Endothelial cell of umbilical vein (primary cell): ENCODE measurements around the gene TMEM51. TPM values are rescaled to one million over a fixed set of nuclear protein-coding genes. Genes with fewer than 3 reads are reported as not detected.

Experiments
- BruUV-seq: library from RNA; stranded (reverse); fragments of 400-500 nt; replicated peaks from 2 replicates; lab custom pipeline; 2021; lab: Mats Ljungman, UMichigan
- CTCF ChIA-PET: fragments of 300-600, 350-600 bp; sonication (Branson Sonifier 250); formaldehyde crosslinking; loops from one replicate; lab custom pipeline; 2021; ENCODE audit warnings: antibody characterized with exemption, inconsistent platforms; lab: Charles Lee
- POLR2A ChIA-PET: fragments of 300-600, 350-600 bp; sonication (Branson Sonifier 250); formaldehyde crosslinking; loops from one replicate; lab custom pipeline; 2021; ENCODE audit warnings: antibody characterized with exemption, inconsistent platforms; lab: Charles Lee
- DNase-seq: peaks from one replicate; pipeline ENCODE4 v3.0.0-alpha.2; 2011; ENCODE audit warnings: low read depth, low spot score
- FAIRE-seq: peaks from 2 replicates; lab custom pipeline; 2011; peaks lifted over from hg19 to GRCh38; lab: Jason Lieb, UNC
- H2AFZ ChIP-seq: 2 replicates; pipeline ENCODE4 v1.6.0; 2012; ENCODE audit warnings: low read depth, low read length, control low read depth, inconsistent platforms
- H3K27ac ChIP-seq: 2 replicates; pipeline ENCODE4 v1.5.1; 2011; ENCODE audit warnings: low read depth, mild to moderate bottlenecking, control low read depth, low read length, moderate library complexity; ENCODE audit not compliant: insufficient read depth
- H3K27me3 ChIP-seq, 2 experiments: 2 replicates each; pipeline versions ENCODE4 v1.6.0 to v1.6.1; 2011; ENCODE audit warnings: low read length in 2 of 2, mixed read lengths in 1 of 2; ENCODE audit not compliant: control insufficient read depth in 2 of 2, insufficient read depth in 2 of 2
- H3K36me3 ChIP-seq, 2 experiments: 2 replicates in 1 of 2; 3 replicates in 1 of 2; pipeline ENCODE4 v1.5.1; 2011; ENCODE audit warnings: low read length in 2 of 2, mild to moderate bottlenecking in 1 of 2, moderate library complexity in 1 of 2; ENCODE audit not compliant: control insufficient read depth in 2 of 2, insufficient read depth in 2 of 2; ENCODE audit errors: extremely low read depth in 1 of 2
- H3K4me1 ChIP-seq: 3 replicates; pipeline ENCODE4 v1.5.1; 2011; ENCODE audit warnings: mild to moderate bottlenecking, low read length; ENCODE audit not compliant: control insufficient read depth, insufficient read depth; ENCODE audit errors: extremely low read depth
- H3K4me2 ChIP-seq: 2 replicates; pipeline ENCODE4 v1.6.1; 2011; ENCODE audit warnings: low read length, control low read depth, mixed read lengths; ENCODE audit not compliant: insufficient read depth
- H3K4me3 ChIP-seq, 3 experiments: fragments of 200-600 bp in 1 of 3; sonication (generic), shearing (Covaris generic) in 1 of 3; replicated peaks in 1 of 3; 2 replicates each; pipeline ENCODE4 v1.5.1; 2011 to 2016; ENCODE audit warnings: control low read depth in 3 of 3, low read length in 3 of 3, mild to moderate bottlenecking in 2 of 3, inconsistent platforms in 1 of 3, low read depth in 1 of 3, moderate library complexity in 1 of 3; ENCODE audit not compliant: insufficient read depth in 1 of 3
- H3K79me2 ChIP-seq: 2 replicates; pipeline ENCODE4 v1.6.0; 2012; ENCODE audit warnings: low read length, inconsistent platforms; ENCODE audit not compliant: control insufficient read depth, insufficient read depth
- H3K9ac ChIP-seq: replicated peaks from 2 replicates; pipeline ENCODE3; 2011; ENCODE audit warnings: low read length, control low read depth; ENCODE audit not compliant: insufficient read depth; ENCODE audit errors: extremely low read depth
- H3K9me1 ChIP-seq: replicated peaks from 3 replicates; pipeline ENCODE4 v1.6.0; 2011; ENCODE audit warnings: mild to moderate bottlenecking, low read length; ENCODE audit not compliant: control insufficient read depth, insufficient read depth; ENCODE audit errors: extremely low read depth
- H3K9me3 ChIP-seq: replicated peaks from 2 replicates; pipeline ENCODE4 v1.5.1; 2012; ENCODE audit warnings: low read length, inconsistent platforms; ENCODE audit not compliant: control insufficient read depth, insufficient read depth
- H4K20me1 ChIP-seq: replicated peaks from 2 replicates; pipeline ENCODE3; 2011; ENCODE audit warnings: mild to moderate bottlenecking, low read length; ENCODE audit not compliant: control insufficient read depth, insufficient read depth; ENCODE audit errors: extremely low read depth
- EZH2 ChIP-seq: IDR thresholded peaks from 2 replicates; pipeline ENCODE4 v1.6.1; 2012; ENCODE audit warnings: borderline replicate concordance, low read depth, mild to moderate bottlenecking, moderate library complexity, low read length, inconsistent platforms; ENCODE audit not compliant: severe bottlenecking
- FOS ChIP-seq: IDR thresholded peaks from 2 replicates; pipeline ENCODE4 v1.6.1; 2011; ENCODE audit warnings: mild to moderate bottlenecking, low read length, moderate library complexity, borderline replicate concordance; ENCODE audit not compliant: insufficient read depth
- GATA2 ChIP-seq: IDR thresholded peaks from 2 replicates; pipeline ENCODE4 v1.7.0; 2011; ENCODE audit warnings: low read depth, mild to moderate bottlenecking, moderate library complexity, mixed read lengths, low read length; ENCODE audit not compliant: insufficient read length, insufficient read depth
- JUN ChIP-seq: IDR thresholded peaks from 2 replicates; pipeline ENCODE4 v1.6.1; 2011; ENCODE audit warnings: borderline replicate concordance, low read depth; ENCODE audit not compliant: insufficient read length, insufficient read depth
- MYC ChIP-seq: IDR thresholded peaks from one replicate; pipeline ENCODE4 v1.6.1; 2011; ENCODE audit warnings: mild to moderate bottlenecking, low read depth, low read length
- POLR2A ChIP-seq: IDR thresholded peaks from 2 replicates; pipeline ENCODE4 v1.6.1; 2012; ENCODE audit warnings: low read depth, mild to moderate bottlenecking, control low read depth, low read length
- POLR2AphosphoS5 ChIP-seq: IDR thresholded peaks from 2 replicates; pipeline ENCODE4 v1.6.1; 2012; ENCODE audit warnings: low read depth, mild to moderate bottlenecking, control low read depth, low read length, moderate library complexity; ENCODE audit not compliant: insufficient read depth
- dilution Hi-C: fragments of 300-500 bp; cut with MboI; formaldehyde crosslinking; loops from one replicate; pipeline ENCODE4 v1.15.0; 2019; ENCODE audit warnings: low sequenced_read_pairs; ENCODE audit not compliant: extremely low pct_ligation_motif_present
- intact Hi-C: fragments of 100-400 bp; cut with micrococcal nuclease; formaldehyde crosslinking; loops from one replicate; pipeline ENCODE4 v1.10.0; 2022
- polyA plus RNA-seq, 4 experiments: library from polyadenylated mRNA; depleted of rRNA in 3 of 4; stranded (reverse) in 3 of 4; unstranded in 1 of 4; fragments of >200 nt; gene quantifications; 2 replicates each; pipeline versions ENCODE4 v1.2.1 to v1.2.3, GENCODE V29; 2011 to 2012; ENCODE audit warnings: missing spikeins in 1 of 4
- total RNA-seq: library from RNA; stranded (reverse); gene quantifications from 2 replicates; pipeline ENCODE4 v1.2.3, GENCODE V29; 2021
- TF ChIP-seq, protein P1 (sequence below): IDR thresholded peaks from 2 replicates; pipeline ENCODE4 v1.6.1; 2011; ENCODE audit not compliant: insufficient read depth, insufficient read length
- TF ChIP-seq, protein P2 (sequence below), 2 donors: IDR thresholded peaks; 1 replicate in 1 of 2; 2 replicates in 1 of 2; pipeline ENCODE4 v1.5.1; 2011; ENCODE audit warnings: low read length in 2 of 2, mild to moderate bottlenecking in 2 of 2, moderate library complexity in 2 of 2, control low read depth in 1 of 2, inconsistent platforms in 1 of 2, low read depth in 1 of 2; ENCODE audit not compliant: insufficient read depth in 1 of 2; ENCODE audit errors: extremely low read depth in 1 of 2

Gene TMEM51
- total and polyA plus RNA-seq, 2 donors (not counting 3 experiments of a cell fraction or from before 2014, with no cell fraction given): 13.7 to 13.9 TPM

GRCh38 chr1:15167386-15167785 lies 13.8 kb downstream of the TMEM51 start:
- H4K20me1 ChIP-seq: no peaks in the 10 kb centered on the region
- no peaks in the 10 kb centered on the region for H3K9me3 ChIP-seq
- ChIA-PET POLR2A (no interaction called here), CTCF (interaction anchor here (0.6 to 0.7 kb wide), 3 partner anchors 36 to 1933 kb away, joined by 3 read pairs; no protein-coding TSS in a partner anchor)
- no peaks in the 10 kb centered on the region for H3K27me3 ChIP-seq
- no peak overlapping the region for H3K9ac ChIP-seq
- no peak for TF ChIP-seq JUN
- TF ChIP-seq, protein P1, sequence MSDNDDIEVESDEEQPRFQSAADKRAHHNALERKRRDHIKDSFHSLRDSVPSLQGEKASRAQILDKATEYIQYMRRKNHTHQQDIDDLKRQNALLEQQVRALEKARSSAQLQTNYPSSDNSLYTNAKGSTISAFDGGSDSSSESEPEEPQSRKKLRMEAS: no peak
- no peak for TF ChIP-seq MYC
- no peak for TF ChIP-seq POLR2A
- TF ChIP-seq FOS: no peak
- TF ChIP-seq GATA2: no peak
- TF ChIP-seq POLR2AphosphoS5: no peak
- TF ChIP-seq, protein P2, sequence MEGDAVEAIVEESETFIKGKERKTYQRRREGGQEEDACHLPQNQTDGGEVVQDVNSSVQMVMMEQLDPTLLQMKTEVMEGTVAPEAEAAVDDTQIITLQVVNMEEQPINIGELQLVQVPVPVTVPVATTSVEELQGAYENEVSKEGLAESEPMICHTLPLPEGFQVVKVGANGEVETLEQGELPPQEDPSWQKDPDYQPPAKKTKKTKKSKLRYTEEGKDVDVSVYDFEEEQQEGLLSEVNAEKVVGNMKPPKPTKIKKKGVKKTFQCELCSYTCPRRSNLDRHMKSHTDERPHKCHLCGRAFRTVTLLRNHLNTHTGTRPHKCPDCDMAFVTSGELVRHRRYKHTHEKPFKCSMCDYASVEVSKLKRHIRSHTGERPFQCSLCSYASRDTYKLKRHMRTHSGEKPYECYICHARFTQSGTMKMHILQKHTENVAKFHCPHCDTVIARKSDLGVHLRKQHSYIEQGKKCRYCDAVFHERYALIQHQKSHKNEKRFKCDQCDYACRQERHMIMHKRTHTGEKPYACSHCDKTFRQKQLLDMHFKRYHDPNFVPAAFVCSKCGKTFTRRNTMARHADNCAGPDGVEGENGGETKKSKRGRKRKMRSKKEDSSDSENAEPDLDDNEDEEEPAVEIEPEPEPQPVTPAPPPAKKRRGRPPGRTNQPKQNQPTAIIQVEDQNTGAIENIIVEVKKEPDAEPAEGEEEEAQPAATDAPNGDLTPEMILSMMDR (IDR thresholded peaks at IDR 0.05; ENCODE audit: extremely low read depth in 1 of 2, insufficient read depth in 1 of 2, low read depth in 1 of 2, low read length in 2 of 2): no peak
- no peak for TF ChIP-seq EZH2
- no peak overlapping the region for H3K4me3 ChIP-seq
- no peak overlapping the region for H3K27ac ChIP-seq
- no peak overlapping the region for H3K4me2 ChIP-seq
- H3K79me2 ChIP-seq: peaks cover 3% of the 10 kb centered on the region
- DNase-seq (no peak), FAIRE-seq (no peak)
- H2AFZ ChIP-seq: no peak overlapping the region
- peaks cover 8% of the 10 kb centered on the region for H3K4me1 ChIP-seq
- no peaks in the 10 kb centered on the region for H3K36me3 ChIP-seq
- intact Hi-C loops: no loop called here
- dilution Hi-C loops: no loop called here
- H3K9me1 ChIP-seq: no peaks in the 10 kb centered on the region
- BruUV-seq: no TSS peak
